DOHH2 (cell line): ENCODE results near the gene APC.

Experiments
- CTCF ChIP-seq: fragments of 200-600 bp; sonication (generic); IDR thresholded peaks from one replicate; pipeline ENCODE4 v1.5.1; 2014; ENCODE audit warnings: antibody characterized with exemption, mild to moderate bottlenecking, low read depth, low read length; ENCODE audit not compliant: poor library complexity, severe bottlenecking
- EZH2phosphoT487 ChIP-seq: fragments of 200-600 bp; sonication (generic); IDR thresholded peaks from 2 replicates; pipeline ENCODE4 v1.6.1; 2017; ENCODE audit warnings: borderline replicate concordance, mild to moderate bottlenecking, antibody characterized with exemption, low read length, moderate library complexity, mixed read lengths

GRCh38 chr5:112846556-112846955 is 108.9 kb downstream of the APC start:
- TF ChIP-seq CTCF (no peak), EZH2phosphoT487 (no peak)
